Mesenchymal stem cell (in vitro differentiated cells and primary cell): ENCODE results near the gene ATP9B.
"Not testable (repeated sequence)": the region's sequence is repeated elsewhere in the genome, so short reads cannot be mapped to it uniquely, and the experiment has no call there.

Experiments used
- DNase-seq: peaks from one replicate; pipeline ENCODE4 v3.0.0-alpha.2; 2013
- H2AFZ ChIP-seq: one replicate; pipeline ENCODE4 v1.6.1; 2013; ENCODE audit warnings: low read depth, mild to moderate bottlenecking, control low read depth, inconsistent platforms, low read length, moderate library complexity
- H2AK5ac ChIP-seq: 2 replicates; pipeline ENCODE4 v1.6.1; 2013; ENCODE audit warnings: low read length, moderate library complexity, mild to moderate bottlenecking, inconsistent platforms; ENCODE audit not compliant: severe bottlenecking
- H2BK120ac ChIP-seq: one replicate; pipeline ENCODE4 v1.6.1; 2013; ENCODE audit warnings: low read depth, mild to moderate bottlenecking, inconsistent platforms, low read length, moderate library complexity
- H2BK12ac ChIP-seq, 2 experiments: one replicate each; pipeline ENCODE4 v1.6.1; 2013; ENCODE audit warnings: inconsistent platforms in 2 of 2, low read length in 2 of 2, mild to moderate bottlenecking in 2 of 2, moderate library complexity in 2 of 2, control low read depth in 1 of 2
- H2BK15ac ChIP-seq: one replicate; pipeline ENCODE4 v1.6.1; 2013; ENCODE audit warnings: mild to moderate bottlenecking, low read depth, inconsistent platforms; ENCODE audit not compliant: poor library complexity, severe bottlenecking
- H2BK5ac ChIP-seq: 2 replicates; pipeline ENCODE4 v1.6.1; 2013; ENCODE audit warnings: low read depth, mild to moderate bottlenecking, low read length, control low read depth, inconsistent platforms; ENCODE audit not compliant: poor library complexity, severe bottlenecking
- H3K14ac ChIP-seq, 2 experiments: one replicate each; pipeline ENCODE4 v1.6.1; 2013; ENCODE audit warnings: inconsistent platforms in 2 of 2, low read length in 2 of 2, control low read depth in 1 of 2, mild to moderate bottlenecking in 1 of 2, moderate library complexity in 1 of 2
- H3K18ac ChIP-seq, 2 experiments: one replicate each; pipeline ENCODE4 v1.6.1; 2013; ENCODE audit warnings: inconsistent platforms in 2 of 2, low read length in 2 of 2, control low read depth in 1 of 2, low read depth in 1 of 2, mild to moderate bottlenecking in 1 of 2
- H3K23ac ChIP-seq, 2 experiments: one replicate each; pipeline ENCODE4 v1.6.1; 2013; ENCODE audit warnings: inconsistent platforms in 2 of 2, low read length in 2 of 2, mild to moderate bottlenecking in 2 of 2, moderate library complexity in 2 of 2, control low read depth in 1 of 2
- H3K27ac ChIP-seq: 2 replicates; pipeline ENCODE4 v1.5.1; 2013; ENCODE audit warnings: mild to moderate bottlenecking, moderate library complexity, low read length, control low read depth, inconsistent platforms; ENCODE audit not compliant: poor library complexity, severe bottlenecking
- H3K27me3 ChIP-seq, 2 experiments: 2 replicates each; pipeline versions ENCODE4 v1.6.1 to v1.7.0; 2013; ENCODE audit warnings: low read length in 2 of 2, mild to moderate bottlenecking in 2 of 2, moderate library complexity in 2 of 2, control low read depth in 1 of 2, inconsistent platforms in 1 of 2; ENCODE audit not compliant: control insufficient read depth in 1 of 2, insufficient read depth in 1 of 2
- H3K36me3 ChIP-seq, 2 experiments: 2 replicates each; pipeline versions ENCODE4 v1.6.1 to v1.7.0; 2013; ENCODE audit warnings: low read length in 2 of 2, control low read depth in 1 of 2, inconsistent platforms in 1 of 2, low read depth in 1 of 2, mild to moderate bottlenecking in 1 of 2; ENCODE audit not compliant: insufficient read depth in 2 of 2, control insufficient read depth in 1 of 2
- H3K4ac ChIP-seq, 2 experiments: one replicate each; pipeline ENCODE4 v1.6.1; 2013; ENCODE audit warnings: inconsistent platforms in 2 of 2, low read length in 2 of 2, mild to moderate bottlenecking in 2 of 2, moderate library complexity in 2 of 2, control low read depth in 1 of 2, low read depth in 1 of 2
- H3K4me1 ChIP-seq: 2 replicates; pipeline ENCODE4 v1.6.1; 2013; ENCODE audit warnings: low read depth, low read length, control low read depth; ENCODE audit not compliant: control insufficient read depth, insufficient read depth
- H3K4me2 ChIP-seq: 2 replicates; pipeline ENCODE4 v1.6.1; 2013; ENCODE audit warnings: low read length, mild to moderate bottlenecking, inconsistent platforms; ENCODE audit not compliant: poor library complexity, severe bottlenecking
- H3K4me3 ChIP-seq, 2 experiments: 2 replicates each; pipeline versions ENCODE4 v1.5.1 to v1.7.0; 2013; ENCODE audit warnings: low read length in 2 of 2, mild to moderate bottlenecking in 2 of 2, control low read depth in 1 of 2, low read depth in 1 of 2; ENCODE audit not compliant: insufficient read depth in 1 of 2
- H3K79me1 ChIP-seq: replicated peaks from 2 replicates; pipeline ENCODE4 v1.6.1; 2013; ENCODE audit warnings: mild to moderate bottlenecking, control low read depth, low read length, inconsistent platforms; ENCODE audit not compliant: poor library complexity, severe bottlenecking
- H3K9ac ChIP-seq: 2 replicates; pipeline ENCODE4 v1.7.0; 2013; ENCODE audit warnings: mild to moderate bottlenecking, low read length, moderate library complexity
- H3K9me3 ChIP-seq: 2 replicates; pipeline ENCODE4 v1.7.0; 2013; ENCODE audit warnings: mild to moderate bottlenecking, low read length; ENCODE audit not compliant: control insufficient read depth
- H4K8ac ChIP-seq: one replicate; pipeline ENCODE4 v1.6.1; 2013; ENCODE audit warnings: inconsistent platforms, mild to moderate bottlenecking, low read length, moderate library complexity
- H4K91ac ChIP-seq: one replicate; pipeline ENCODE4 v1.6.1; 2013; ENCODE audit warnings: mild to moderate bottlenecking, low read length, inconsistent platforms
- WGBS: methylation state at CpG from one replicate; pipeline ENCODE4 v1.1.7; 2013; ENCODE audit warnings: mixed read lengths; 5-methylcytosine and 5-hydroxymethylcytosine counted together

ATP9B gene

GRCh38 chr18:79283929-79284328 lies 214.7 kb downstream of the ATP9B start:
- H3K4me1 ChIP-seq: no peaks in the 10 kb centered on the region
- no peak overlapping the region for H3K4me3 ChIP-seq
- H3K27me3 ChIP-seq: no peaks in the 10 kb centered on the region
- H2BK5ac ChIP-seq: no peak overlapping the region
- H4K91ac ChIP-seq: no peak overlapping the region
- H3K79me1 ChIP-seq: no peaks in the 10 kb centered on the region
- peaks cover 2 to 16% of the 10 kb centered on the region in 2 experiments for H3K36me3 ChIP-seq
- whole genome bisulfite sequencing: 95% methylated on average over 4 of the region's 4 CpGs
- H2BK15ac ChIP-seq: no peak overlapping the region
- no peaks in the 10 kb centered on the region for H3K9me3 ChIP-seq
- H2AK5ac ChIP-seq: no peak overlapping the region
- H3K4ac ChIP-seq: no peak overlapping the region
- H4K8ac ChIP-seq: no peak overlapping the region
- H2AFZ ChIP-seq: no peak overlapping the region
- DNase-seq: no peak
- no peak overlapping the region for H2BK120ac ChIP-seq
- H2BK12ac ChIP-seq: no peak overlapping the region
- H3K9ac ChIP-seq: no peak overlapping the region
- H3K18ac ChIP-seq: no peak overlapping the region
- no peak overlapping the region for H3K14ac ChIP-seq
- no peak overlapping the region for H3K23ac ChIP-seq
- no peak overlapping the region for H3K4me2 ChIP-seq
- H3K27ac ChIP-seq: no peak overlapping the region

- not testable (repeated sequence) for H2BK5ac ChIP-seq, H3K14ac ChIP-seq, H2BK120ac ChIP-seq, H2AK5ac ChIP-seq, H3K9ac ChIP-seq, H2BK12ac ChIP-seq, H4K91ac ChIP-seq, DNase-seq, H3K23ac ChIP-seq, H3K18ac ChIP-seq, H3K4ac ChIP-seq, H3K4me2 ChIP-seq, H3K9me3 ChIP-seq, H4K8ac ChIP-seq, H3K27ac ChIP-seq, H3K4me1 ChIP-seq, H2BK15ac ChIP-seq, H3K79me1 ChIP-seq, H3K4me3 ChIP-seq, H3K27me3 ChIP-seq, H2AFZ ChIP-seq
- WGBS: no CpG with 5 or more reads among the region's 1 CpG
- H3K36me3 ChIP-seq: peaks cover 0 to 12% of the 10 kb centered on the region in 2 experiments
Measured at GRCh38 chr18:79285191-79285590, 216.0 kb downstream of the ATP9B start.

- not testable (repeated sequence) for H2AK5ac ChIP-seq, H2BK120ac ChIP-seq, H2BK15ac ChIP-seq, H3K4me1 ChIP-seq, DNase-seq, H3K14ac ChIP-seq, H3K79me1 ChIP-seq, H3K27me3 ChIP-seq, H3K4me2 ChIP-seq, H2BK5ac ChIP-seq, H2AFZ ChIP-seq, H3K18ac ChIP-seq, H3K27ac ChIP-seq, H3K23ac ChIP-seq, H2BK12ac ChIP-seq, H4K91ac ChIP-seq, H3K9me3 ChIP-seq, H4K8ac ChIP-seq, H3K4ac ChIP-seq, H3K9ac ChIP-seq, H3K4me3 ChIP-seq
- 99% methylated on average over 15 of the region's 15 CpGs for WGBS
- peaks cover 2 to 11% of the 10 kb centered on the region in 2 experiments for H3K36me3 ChIP-seq
Measured at GRCh38 chr18:79290409-79290808, 221.2 kb downstream of the ATP9B start.

GRCh38 chr18:79290876-79291275 lies 221.7 kb downstream of the ATP9B start:
- no peak for DNase-seq
- Histone ChIP-seq H3K14ac (no peak overlapping the region), H2BK5ac (no peak overlapping the region), H3K4me2 (no peak overlapping the region), H3K4ac (no peak overlapping the region), H3K18ac (no peak overlapping the region), H3K23ac (no peak overlapping the region), H2AFZ (no peak overlapping the region), H3K36me3 (peaks cover 2 to 11% of the 10 kb centered on the region in 2 experiments), H3K9ac (no peak overlapping the region), H3K79me1 (no peaks in the 10 kb centered on the region), H3K27me3 (no peaks in the 10 kb centered on the region), H2AK5ac (no peak overlapping the region), H2BK15ac (no peak overlapping the region), H3K4me1 (no peaks in the 10 kb centered on the region), H3K9me3 (no peaks in the 10 kb centered on the region), H4K8ac (no peak overlapping the region), H2BK12ac (no peak overlapping the region), H4K91ac (no peak overlapping the region), H3K4me3 (no peak overlapping the region), H3K27ac (no peak overlapping the region), H2BK120ac (no peak overlapping the region)
- 99% methylated on average over 5 of the region's 6 CpGs for WGBS
